Eye (tissue), 1 donor: ENCODE data around the gene TENM3.
A peak's percentile ranks its signal among the peaks of the same experiment; 100 is the strongest.

Experiments used
- DNase-seq: peaks from one replicate; pipeline ENCODE4 v3.0.0-alpha.2; 2015

Gene TENM3

DNA sequence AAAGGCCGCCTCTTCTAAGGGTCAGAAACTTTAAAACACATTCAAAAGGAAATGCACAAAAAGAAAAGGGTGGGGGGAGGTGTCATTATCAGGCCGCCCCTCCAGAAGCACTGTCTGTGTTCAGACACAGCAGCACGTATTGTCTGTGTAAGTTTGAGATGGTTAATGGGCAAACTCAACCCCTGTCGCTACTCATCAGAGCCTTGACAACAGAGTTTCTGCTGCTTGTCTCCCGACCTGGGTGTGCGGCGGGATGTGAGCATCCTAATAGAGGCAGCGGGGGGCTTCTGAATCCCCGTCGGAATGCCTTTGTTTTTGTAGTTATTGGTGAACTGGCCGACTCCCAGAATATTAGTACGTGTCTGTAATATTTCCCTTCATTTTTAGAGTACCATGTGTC, 515.1 kb downstream of the TENM3 start:
- peak; percentile 62 for DNase-seq

DNA sequence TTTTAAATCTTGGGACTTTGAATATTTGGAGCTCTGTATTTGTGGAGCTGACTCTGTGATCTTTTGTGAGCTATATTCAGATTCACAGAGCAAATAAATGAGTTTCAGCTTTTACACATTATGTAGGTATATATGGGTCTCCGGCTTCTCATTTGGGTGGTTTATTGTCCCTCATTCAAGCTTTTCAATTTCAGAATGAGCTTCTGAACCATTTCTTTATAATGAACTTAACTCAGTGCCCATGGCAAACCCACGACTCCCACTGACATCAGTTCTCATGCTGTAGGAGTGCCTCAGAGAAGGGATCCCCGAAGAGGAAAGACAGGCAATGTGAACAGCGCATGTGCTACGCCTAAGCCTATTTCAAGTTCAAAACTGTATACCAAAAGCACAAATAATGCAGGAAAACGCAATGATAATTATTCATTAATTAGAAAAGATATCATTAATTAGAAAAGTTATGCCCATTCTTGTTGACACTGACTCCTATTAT, 517.4 kb downstream of the TENM3 start:
- DNase-seq = no peak

DNA sequence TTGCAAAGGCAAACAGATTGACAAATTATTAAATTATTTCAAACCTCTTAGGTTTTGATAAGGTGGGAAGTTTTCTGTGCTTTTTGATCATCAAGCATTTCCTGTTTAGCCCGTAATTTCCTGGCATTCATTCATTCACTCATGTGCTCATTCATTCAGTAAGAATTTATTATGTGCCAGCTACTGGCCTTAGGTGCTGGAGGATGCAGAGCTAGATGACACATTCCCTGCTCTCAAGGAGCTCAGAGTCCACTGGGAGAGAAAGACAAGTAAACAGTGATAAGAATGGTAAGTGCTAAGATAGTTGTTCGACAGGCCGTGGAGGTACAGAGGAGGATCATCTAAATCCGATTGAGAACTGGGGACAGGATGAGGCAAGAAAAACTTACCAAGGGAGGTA, 520.9 kb downstream of the TENM3 start:
- DNase-seq = no peak

DNA sequence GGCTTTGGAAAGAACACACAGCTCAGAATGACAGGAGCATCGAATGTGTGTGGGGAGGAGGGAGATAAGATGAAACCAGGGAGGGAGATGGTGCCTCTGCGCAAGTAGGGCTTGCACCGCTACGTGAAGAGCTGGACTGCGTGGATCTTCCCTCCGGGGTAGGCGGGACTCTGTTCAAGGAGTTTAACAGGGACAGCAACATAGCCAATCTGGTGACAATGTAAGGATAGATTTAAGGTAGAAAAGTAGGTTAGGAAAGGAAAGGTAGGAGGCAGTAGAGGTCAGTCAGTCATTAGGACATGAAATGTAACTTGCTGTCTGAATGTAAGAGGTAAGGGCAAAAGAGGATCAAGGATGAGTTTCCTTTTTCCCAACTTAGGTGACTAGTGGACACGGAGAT, 521.4 kb downstream of the TENM3 start:
- no peak for DNase-seq

DNA sequence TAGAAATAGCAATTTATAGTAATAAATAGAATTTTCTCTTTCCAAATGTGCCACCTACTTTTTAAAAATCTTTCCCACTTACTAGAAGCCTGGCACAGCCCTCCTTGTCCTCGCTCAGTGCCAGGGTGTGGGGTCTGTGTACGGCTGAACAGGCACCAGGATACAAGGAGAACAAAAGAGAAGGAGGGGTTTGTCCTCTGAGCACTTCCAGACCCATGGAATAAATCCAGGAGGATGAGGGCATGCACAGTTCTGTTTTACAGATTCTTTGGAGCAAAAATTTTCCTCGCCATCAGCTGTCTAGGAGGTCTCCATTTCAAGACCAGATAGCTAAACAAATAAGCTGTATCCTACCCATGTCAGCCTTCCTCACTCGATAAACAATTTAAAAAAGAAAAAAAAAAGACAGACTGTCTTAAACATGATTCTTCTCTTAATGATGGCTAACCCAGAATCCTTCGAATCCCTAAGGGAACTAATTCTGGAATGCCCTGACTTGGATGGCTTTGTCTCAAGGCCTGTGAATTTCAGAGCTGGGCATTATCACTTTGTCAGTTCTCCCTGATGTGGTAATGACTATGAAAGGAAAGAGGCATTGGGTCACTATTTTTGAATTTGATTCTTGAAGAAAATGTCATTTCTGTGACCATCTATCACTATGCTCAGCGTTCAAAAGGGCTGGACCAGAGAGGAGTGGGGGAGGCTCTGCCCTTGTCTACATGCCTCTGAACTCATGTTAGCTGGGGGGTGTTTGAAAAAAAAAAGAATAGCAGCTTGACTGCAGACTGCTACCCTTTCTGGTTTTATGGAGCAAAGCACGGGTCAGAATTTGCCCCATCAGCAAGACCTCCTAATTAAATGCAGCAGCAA, 523.0 kb downstream of the TENM3 start:
- DNase-seq = no peak

DNA sequence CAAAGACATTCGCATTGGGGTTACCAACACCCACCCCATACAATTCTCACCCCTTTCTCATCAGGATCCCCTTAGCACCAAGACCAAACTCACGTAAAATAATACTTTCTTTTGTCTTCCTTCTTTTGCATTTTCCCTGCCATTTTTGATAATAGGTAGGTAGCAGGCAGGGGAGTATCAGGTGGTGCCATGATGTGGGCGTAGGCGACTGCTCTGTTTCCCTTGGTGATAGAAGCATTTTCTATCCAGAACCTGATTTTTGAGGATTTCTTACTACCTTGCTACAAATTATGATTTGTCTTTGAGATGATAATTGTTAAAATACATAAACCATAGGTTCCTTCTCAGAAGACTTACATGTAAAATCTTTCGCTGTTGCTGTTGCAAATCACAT, 523.7 kb downstream of the TENM3 start:
- no peak for DNase-seq

DNA sequence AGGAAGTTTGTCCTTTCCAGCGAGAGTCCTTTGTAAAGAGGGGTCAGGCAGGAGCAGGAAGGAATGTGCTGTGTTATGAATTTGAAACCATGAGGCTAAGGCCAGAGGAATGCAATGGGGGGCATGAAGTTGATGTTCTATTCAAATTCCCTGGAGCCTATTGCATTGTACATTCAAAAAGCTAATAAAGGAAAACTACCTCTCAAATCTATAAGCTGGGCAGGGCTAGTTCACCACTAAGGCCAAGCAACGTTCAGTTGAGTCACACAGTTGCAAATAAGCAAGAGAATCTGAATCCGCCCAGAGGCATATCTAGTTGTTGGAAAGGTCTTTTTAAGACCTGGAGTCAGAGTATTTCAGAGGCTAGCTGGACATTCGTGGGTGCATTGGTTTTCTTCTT, 525.6 kb downstream of the TENM3 start:
- DNase-seq = no peak

DNA sequence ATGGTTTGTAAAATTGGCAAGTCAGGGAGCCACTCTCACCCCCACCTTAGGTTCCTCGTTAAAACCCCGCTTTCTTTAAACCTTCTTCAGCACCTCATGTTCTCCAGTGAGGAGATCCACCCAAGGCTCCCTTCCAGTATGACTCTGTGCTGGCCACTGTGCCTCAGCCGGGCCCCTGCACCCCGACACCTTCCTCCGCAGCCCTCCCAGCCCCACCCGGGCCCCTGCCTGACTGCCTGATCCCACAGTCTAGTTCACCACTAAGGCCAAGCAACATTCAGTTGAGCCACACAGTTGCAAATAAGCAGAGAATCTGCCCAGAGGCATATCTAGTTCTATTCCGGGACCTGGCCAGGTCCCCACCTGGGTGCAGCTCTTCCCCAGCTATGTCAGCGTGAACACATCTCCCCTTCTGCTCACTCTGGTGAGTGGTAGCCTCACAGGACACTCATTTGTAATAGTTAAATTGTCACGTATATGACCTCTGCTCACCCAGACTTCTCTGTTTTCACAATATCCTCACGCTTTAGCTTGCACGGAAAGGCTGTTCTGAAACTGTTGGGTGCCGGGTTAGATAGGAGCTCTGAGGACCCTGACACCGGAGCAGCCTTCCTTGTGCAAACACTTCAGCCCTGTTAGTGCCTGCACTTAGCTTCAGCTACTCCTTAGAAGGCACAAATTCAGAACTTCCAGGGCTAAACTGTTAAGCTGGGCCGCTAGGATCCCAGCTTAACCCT, 527.2 kb downstream of the TENM3 start:
- DNase-seq = no peak

DNA sequence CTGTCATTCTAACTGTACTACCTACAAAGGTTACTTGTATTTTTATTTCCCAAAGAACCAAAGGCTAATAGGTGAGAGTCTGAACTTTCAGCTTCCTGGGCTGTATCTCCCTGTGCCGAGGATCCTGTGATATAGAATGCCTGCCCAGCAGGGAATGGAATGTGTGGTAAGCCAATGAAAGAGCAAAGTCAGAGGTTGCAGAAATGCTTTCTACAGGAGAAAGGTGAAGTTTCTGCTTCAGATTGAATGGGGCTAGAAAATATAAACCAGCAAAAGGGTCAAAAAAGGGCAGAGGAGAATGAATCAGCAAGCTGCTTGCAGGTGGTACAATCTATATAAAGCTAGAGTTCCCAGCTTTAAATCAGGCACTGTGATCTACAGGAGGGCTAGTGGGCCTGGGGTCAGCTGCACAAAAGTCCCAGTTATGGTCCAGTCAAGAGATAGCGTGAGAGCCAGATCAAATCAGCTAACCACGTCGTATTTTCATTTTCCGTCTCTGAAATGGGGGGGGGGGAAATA, 527.9 kb downstream of the TENM3 start:
- no peak for DNase-seq

DNA sequence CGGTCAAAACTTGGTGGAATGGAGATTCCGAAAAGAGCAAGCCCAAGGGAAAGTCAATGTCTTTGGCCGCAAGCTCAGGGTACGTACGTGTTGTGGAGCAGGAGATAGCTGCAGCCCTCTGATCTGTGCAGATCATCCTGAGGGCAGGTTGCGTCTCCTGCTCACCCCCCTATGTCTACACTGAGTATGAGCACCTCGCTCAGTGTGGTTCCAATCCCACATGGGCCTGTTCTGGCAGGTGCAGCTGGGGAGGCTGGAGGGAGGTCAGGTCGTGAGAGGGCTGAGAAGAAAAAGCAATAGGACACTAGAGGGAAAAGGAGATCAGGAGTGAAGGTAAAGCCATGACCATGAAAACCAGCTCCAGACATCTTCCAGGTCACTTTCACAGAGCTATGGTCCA, 531.9 kb downstream of the TENM3 start:
- no peak for DNase-seq

DNA sequence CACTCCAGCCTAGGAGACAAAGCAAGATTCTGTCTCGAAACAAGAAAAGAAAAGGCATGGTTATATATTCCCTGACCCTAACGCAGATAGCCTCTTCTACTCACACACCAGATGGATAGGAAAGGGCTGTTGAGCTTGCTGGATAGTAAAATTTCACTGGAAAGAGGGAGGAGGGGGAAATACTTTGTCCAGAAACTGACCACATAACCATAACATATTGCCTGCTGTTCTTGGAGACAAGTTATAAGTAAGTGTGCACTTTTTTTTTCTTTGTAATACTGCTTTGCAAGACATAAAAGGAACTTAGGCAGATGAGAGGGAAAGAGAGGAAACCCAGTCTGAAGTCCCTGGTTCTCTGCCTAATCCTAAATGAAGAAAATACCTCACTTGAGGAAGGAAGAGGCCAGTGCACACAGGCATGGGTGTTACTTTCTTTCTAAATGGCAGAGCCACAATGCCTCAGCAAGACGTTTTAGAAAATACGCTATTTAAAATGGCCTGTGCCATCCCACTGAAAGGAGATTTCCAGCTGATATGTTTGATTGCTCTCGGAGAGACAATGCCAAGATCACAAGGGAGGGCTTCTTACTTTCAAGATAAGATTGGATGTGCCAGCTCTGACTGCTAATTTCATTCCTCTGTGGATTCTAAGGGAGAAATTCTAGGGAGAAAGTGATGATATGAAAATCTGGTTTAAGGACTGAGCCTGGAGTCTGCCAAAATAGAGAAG, 533.3 kb downstream of the TENM3 start:
- DNase-seq = no peak

DNA sequence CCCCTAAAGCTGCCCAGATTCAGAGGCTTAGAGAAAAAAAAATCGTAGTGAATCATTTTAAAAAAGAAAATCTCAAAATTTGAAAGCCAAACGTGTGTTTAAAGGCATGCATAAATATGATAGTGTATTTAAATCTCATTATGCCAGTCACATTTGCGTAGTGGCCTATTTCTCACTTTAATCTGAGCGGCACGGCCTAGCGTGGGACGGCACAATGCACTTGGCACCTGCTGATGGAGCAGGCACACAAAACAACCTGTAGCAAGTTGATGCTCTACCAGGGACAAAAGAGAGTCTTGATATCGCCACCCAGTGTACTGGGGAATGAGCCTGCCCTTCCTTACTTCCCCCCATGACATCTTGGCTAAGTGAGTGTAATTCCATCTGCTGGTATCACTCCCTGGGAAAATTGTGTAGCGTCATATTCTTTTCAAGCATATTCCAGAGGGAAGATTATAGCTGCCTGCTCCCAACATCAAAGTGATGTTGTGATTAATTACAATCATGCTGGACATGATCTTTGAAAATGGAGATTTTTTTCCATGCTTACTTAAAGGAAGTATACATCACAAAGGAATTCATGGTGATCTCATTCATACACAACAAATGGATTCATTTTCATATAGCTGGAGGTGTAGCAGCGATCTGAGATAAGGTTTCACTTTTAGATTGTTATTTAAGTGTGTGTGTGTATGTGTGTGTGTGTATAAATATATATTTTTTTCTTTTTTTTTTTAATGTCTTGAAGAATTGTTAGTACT, 535.2 kb downstream of the TENM3 start:
- no peak for DNase-seq

DNA sequence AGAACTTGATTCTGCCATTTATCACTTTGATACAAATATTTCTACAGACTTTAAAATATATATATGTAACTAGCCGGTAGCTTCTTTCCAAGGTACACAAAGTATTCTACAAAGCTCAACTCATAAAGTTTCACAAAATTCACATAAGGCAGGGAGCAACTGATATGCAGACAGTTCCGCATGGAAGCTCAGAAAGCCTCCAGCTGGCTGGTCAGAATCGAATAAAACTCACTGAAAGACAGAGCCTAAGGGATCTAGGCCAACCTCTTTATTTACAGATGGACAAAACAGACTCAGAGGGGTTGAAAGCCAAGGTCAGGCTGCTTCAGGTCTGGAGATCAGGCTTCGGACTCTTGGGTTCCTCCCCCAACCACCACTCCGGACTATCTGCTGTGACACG, 543.8 kb downstream of the TENM3 start:
- no peak for DNase-seq

DNA sequence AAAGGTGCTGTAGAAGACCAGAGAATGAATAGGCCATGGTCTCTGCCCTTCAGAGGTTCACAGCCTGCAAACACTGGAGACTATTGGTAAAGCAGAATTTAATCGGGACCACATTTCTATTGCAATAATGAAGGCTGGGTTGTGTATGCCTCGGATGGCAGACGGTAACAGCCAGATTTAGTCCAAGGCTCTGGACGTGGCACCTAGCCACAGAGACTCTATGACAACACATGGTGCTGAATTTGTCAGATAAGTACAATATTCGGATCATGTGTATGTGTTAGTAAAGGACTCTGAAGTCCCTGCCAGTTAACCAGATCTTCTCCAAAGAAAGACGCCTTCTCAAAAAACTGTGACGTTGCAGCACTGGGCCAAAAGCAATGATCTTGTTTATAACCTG, 545.0 kb downstream of the TENM3 start:
- no peak for DNase-seq

DNA sequence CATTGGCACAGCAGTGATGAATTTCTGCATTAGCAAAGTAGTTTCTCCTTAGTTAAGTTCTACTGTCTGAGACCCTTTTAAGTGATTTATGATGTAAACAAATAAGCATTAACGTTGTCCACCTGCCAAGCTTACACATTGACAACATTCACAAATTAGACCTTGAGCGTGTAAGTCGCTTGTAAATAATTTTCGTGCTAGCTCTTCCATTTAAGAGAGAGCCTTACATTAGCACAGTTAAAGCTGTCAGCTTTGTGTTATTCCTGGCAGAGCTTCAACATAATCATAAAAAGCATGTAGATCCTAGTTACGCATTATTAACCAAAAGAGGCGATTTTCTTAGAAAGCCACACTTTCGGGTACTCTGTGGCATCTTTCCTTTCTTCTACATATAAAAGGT, 546.3 kb downstream of the TENM3 start:
- DNase-seq = no peak

DNA sequence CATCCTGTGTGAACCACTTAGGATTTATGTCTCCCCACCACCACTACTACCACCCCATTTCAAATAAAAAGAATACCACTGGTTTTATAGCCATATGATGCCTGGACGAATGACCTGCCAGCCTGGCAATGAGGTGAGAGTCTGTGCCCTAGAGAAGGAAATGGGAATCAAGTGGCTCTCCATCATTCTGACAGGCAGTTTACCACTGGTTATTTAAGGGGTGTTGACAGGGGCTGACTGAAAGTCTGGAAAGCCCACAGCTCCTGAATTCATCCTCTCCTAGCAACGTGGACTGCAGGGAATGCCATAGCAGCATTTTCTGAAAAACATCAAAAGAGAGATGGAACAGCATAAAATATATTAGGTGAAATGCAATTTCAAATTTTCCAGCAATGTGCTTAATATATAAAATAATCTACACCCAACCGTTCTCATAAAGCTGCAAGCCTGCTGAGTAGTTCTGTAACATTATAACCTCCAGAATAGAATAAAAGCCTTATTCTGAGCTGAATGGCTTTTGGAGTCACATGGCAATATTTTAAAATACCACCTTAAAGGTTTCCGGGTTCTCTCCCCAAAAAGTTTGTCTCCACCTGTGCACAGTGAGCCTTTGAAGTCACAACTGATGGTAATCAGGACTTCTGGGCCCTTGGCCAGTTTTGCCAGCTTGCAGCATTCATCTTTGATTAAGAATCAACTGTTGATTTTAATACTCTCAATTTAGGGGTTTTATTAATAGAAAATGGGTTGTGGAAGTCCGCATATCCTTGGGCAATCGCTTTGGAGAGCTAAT, 552.4 kb downstream of the TENM3 start:
- DNase-seq = no peak

DNA sequence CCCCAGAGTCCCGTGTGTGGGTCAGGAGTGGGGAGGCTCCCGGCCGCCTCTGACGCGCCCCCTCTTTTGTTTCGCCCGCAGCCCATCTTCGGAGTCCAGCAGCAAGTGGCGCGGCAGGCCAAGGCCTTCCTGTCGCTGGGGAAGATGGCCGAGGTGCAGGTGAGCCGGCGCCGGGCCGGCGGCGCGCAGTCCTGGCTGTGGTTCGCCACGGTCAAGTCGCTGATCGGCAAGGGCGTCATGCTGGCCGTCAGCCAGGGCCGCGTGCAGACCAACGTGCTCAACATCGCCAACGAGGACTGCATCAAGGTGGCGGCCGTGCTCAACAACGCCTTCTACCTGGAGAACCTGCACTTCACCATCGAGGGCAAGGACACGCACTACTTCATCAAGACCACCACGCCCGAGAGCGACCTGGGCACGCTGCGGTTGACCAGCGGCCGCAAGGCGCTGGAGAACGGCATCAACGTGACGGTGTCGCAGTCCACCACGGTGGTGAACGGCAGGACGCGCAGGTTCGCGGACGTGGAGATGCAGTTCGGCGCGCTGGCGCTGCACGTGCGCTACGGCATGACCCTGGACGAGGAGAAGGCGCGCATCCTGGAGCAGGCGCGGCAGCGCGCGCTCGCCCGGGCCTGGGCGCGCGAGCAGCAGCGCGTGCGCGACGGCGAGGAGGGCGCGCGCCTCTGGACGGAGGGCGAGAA, 556.5 kb downstream of the TENM3 start:
- no peak for DNase-seq

DNA sequence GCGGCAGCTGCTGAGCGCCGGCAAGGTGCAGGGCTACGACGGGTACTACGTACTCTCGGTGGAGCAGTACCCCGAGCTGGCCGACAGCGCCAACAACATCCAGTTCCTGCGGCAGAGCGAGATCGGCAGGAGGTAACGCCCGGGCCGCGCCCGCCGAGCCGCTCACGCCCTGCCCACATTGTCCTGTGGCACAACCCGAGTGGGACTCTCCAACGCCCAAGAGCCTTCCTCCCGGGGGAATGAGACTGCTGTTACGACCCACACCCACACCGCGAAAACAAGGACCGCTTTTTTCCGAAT, 557.0 kb downstream of the TENM3 start:
- DNase-seq = no peak

DNA sequence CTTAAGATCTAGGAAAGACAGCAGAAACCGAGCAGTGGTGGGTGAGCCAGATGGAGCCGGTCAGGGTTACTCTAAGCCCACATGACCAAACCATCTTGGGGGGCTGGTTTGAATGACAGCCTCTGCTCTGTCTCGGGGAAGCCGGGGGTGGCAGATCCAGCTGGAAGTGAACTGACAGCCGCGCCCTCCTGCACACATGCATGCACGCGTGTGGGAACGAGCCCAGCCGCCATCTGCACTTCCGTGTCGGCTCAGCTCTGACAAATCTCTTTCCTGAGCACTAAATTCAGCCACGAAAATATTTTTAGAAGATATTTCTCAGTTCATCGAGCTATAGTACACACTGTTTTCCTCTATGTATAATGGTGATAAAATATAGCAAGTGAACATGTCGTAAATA, 558.4 kb downstream of the TENM3 start:
- no peak for DNase-seq

DNA sequence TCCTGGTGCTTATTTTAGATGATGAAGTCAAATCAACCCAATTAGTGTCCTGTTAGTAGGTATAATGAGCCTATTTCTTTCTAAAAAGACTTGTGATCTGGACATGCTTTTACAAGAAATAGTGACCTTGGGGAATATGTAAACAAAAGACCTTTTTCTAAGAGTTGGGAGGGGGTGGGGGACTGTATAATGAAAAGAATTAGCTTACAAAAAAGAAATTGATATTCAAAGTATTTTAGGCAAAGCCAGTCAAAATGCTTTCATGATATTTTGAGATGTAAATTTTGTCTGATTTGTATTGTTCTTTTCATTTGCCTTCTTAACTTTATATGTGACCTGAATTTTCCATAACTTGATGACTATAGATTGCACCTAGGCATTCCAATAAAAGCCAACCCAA, 559.4 kb downstream of the TENM3 start:
- DNase-seq = no peak

DNA sequence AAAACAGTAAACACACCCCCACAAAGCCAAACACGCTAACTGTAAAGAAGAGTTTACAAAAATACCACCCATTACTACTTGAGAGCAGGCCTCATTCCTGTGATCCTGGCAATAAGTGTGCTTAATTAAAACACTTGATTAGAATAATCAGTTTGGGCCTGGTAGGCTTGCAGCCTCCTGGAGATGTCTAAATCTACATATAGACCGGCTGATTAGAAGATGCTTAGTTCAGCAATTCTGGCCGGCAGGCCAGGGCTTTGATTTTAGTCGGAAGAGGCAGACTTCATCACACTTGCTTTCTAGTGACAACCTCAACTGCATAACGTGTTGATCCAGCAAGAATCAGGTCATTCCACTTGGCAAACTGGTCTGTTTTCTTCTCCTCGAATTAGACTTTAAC, 560.0 kb downstream of the TENM3 start:
- no peak for DNase-seq
